Urinary bladder (tissue), 4 donors: ENCODE data around the gene PARP16. TPM values are rescaled to one million over a fixed set of nuclear protein-coding genes. Genes with fewer than 3 reads are reported as not detected.
A peak's percentile ranks its signal among the peaks of the same experiment; 100 is the strongest.

Experiments
- DNase-seq: peaks from one replicate; pipeline ENCODE4 v3.0.0-alpha.2; 2015; ENCODE audit errors: extremely low spot score
- H3K27ac ChIP-seq: one replicate; pipeline ENCODE4 v1.5.1; 2013; ENCODE audit warnings: low read depth, mild to moderate bottlenecking, moderate library complexity
- H3K36me3 ChIP-seq: one replicate; pipeline ENCODE4 v1.6.1; 2013; ENCODE audit warnings: mild to moderate bottlenecking, moderate library complexity; ENCODE audit not compliant: insufficient read depth
- H3K4me1 ChIP-seq: one replicate; pipeline ENCODE4 v1.6.1; 2013; ENCODE audit warnings: mild to moderate bottlenecking, moderate library complexity; ENCODE audit not compliant: insufficient read depth
- H3K4me3 ChIP-seq: one replicate; pipeline ENCODE4 v1.5.1; 2013; ENCODE audit warnings: low read depth, low read length
- WGBS: extraction: QIAGEN DNeasy Blood & Tissue Kit; methylation state at CpG from one replicate; pipeline ENCODE4 v1.1.7; 2013; 5-methylcytosine and 5-hydroxymethylcytosine counted together
- polyA plus RNA-seq: library from polyadenylated mRNA; stranded (reverse); fragments of 200-250 nt; gene quantifications from one replicate; pipeline ENCODE4 v1.2.3, GENCODE V29; 2013
- total RNA-seq: library from RNA; depleted of rRNA; stranded (reverse); fragments of >200 nt; gene quantifications from one replicate; pipeline ENCODE4 v1.2.3, GENCODE V29; 2014
- donor health status: healthy with polysubstance abuse.
- donor health status: healthy.

PARP16 gene, protein sequence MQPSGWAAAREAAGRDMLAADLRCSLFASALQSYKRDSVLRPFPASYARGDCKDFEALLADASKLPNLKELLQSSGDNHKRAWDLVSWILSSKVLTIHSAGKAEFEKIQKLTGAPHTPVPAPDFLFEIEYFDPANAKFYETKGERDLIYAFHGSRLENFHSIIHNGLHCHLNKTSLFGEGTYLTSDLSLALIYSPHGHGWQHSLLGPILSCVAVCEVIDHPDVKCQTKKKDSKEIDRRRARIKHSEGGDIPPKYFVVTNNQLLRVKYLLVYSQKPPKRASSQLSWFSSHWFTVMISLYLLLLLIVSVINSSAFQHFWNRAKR
- total RNA-seq (8.2 TPM), polyA plus RNA-seq (13.4 TPM)

DNA sequence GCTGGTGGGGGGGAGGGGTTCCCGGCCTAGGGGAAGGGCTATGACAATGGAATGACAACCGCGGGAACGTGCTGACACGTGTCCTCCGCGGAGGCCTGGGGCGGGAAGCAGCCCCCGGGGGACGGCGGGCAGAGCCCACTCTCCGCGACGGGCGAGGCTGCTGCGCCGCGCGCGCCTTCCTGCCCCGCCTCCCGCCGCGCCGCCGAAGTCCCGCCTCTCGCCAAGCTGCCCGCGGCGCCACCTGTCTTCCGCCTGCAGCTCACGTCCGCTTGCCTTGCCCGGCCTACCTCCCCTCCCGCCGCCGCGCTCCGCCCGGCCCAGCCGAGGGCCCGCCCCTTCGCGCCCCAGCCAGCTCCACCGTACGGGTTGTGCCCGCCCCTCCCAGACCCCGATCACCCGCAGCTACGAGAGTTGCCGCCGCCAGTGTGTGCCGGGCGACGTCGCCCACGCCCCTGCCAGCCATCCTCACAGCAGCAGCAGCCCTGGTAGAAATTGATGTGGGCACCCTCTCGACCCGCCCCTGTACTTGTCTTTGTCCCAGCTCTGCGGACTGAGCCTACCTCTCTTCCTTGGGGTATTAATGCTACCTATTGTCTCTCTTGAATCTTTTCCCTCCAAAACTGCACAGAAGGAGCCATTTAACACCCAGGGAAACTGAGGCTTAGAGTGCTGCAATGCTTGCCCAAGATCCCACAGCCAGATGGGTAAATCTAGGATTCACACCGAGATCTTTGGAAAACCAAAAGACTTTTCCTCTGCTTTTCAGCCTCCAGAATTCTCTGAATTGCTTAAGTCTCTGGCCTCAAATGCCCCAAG lies at the start of gene PARP16:
PARP16 (minus strand) TSS at position 180 of the 816 bp plus-strand sequence. CDS start 457 bp downstream, outside the sequence.
- no peaks in the 10 kb centered on the region for H3K36me3 ChIP-seq
- peak within 1 kb of the TSS; percentile 58 for H3K4me3 ChIP-seq
- WGBS: 2% methylated on average over 62 of the region's 62 CpGs
- H3K27ac ChIP-seq: peak within 1 kb of the TSS; percentile 59
- peak; percentile 82 for DNase-seq
- H3K4me1 ChIP-seq: no peaks in the 10 kb centered on the region

DNA sequence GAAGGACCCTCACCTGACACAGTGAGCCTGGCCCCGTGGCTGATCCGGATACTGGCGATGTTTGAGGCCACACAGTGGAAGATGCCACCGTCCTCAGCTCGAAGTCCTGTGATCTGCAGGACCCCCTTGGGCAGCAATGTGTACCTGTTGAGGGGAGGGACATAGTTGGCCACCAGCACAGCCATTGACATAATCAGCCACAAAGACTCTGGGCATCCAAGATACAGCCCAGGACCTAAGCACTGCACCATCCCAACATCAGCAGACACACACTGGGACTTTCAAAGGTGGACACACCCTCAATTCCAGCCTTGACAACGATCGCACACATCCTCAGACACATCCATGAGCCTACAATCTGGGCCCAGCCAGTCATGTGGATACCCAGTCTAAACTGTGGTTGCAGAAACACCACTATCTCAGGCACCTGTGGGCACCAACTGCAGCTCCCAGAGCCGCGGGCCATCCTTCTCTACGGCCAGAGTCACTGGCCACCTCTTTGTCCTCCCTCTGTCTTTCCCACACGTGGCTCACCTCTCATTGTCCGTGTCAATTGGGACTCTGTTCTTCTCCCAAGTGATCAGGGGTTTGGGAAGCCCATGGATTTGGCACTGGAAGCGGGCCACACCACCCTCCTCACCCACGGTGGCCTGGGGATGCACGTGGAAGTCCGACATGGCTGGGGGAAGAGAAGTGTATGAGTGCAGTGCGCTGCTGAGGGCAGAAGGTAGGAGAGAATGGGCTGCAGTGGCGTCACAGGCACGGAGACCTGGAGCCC lies 48.8 kb upstream of the PARP16 start:
- H3K27ac ChIP-seq: no peak overlapping the region
- no peaks in the 10 kb centered on the region for H3K36me3 ChIP-seq
- 93% methylated on average over 19 of the region's 19 CpGs for WGBS
- no peak overlapping the region for H3K4me3 ChIP-seq
- no peak for DNase-seq
- H3K4me1 ChIP-seq: no peaks in the 10 kb centered on the region

DNA sequence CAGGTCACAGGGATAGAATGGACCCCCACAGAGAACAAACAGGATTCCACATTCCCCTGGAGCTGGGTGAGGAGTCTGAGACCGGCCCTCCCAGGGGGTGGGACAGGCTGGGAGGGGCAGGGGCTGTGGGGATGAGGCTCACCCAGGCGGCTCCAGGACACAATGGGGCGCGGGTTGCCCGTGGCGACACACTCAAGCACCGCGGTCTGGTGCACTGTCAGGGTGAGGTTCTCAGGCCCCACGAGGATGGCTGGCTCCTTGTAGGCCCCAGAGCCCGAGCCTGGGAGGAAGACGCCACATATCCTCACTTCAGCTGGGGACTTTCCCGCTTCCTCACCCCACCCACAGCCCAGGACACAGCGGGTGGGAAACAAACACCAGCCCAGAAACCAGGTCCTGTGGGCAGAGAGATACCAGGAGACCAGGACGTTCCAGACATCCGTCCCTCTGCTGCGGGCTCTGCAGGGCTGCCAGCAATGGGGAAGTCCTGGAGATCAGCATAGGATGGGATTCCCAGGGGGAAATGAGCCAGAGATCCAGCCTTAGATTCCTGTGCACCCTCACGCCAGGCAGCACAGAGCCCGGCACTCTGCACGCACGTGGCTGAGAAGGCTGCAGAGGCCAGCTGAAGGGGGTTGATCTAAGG lies 48.0 kb upstream of the PARP16 start:
- WGBS: 79% methylated on average over 20 of the region's 20 CpGs
- no peak overlapping the region for H3K4me3 ChIP-seq
- no peak for DNase-seq
- no peak overlapping the region for H3K27ac ChIP-seq
- no peaks in the 10 kb centered on the region for H3K4me1 ChIP-seq
- no peaks in the 10 kb centered on the region for H3K36me3 ChIP-seq

DNA sequence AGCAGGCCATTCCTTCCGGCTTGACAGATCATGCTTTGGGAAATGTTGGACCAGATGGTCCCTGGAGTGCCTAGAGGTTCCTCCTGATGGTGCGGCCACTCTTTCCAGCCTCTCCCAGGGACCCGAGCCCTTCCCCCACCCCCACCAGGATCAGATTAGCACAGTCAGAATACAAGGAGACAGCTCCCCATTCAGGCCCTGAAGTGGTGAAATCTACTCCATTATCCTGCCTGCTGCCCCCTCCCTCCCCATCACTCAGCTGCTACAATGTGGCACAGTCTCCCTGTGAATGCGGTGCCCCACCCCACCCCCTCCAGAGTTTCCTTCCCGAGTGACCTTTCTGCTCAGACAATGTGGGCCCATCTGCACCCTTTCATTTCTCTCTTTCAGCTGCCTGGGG lies 47.2 kb upstream of the PARP16 start:
- no peak for DNase-seq
- Histone ChIP-seq H3K4me3 (no peak overlapping the region), H3K36me3 (no peaks in the 10 kb centered on the region), H3K27ac (no peak overlapping the region), H3K4me1 (no peaks in the 10 kb centered on the region)
- 81% methylated on average over 5 of the region's 5 CpGs for WGBS

DNA sequence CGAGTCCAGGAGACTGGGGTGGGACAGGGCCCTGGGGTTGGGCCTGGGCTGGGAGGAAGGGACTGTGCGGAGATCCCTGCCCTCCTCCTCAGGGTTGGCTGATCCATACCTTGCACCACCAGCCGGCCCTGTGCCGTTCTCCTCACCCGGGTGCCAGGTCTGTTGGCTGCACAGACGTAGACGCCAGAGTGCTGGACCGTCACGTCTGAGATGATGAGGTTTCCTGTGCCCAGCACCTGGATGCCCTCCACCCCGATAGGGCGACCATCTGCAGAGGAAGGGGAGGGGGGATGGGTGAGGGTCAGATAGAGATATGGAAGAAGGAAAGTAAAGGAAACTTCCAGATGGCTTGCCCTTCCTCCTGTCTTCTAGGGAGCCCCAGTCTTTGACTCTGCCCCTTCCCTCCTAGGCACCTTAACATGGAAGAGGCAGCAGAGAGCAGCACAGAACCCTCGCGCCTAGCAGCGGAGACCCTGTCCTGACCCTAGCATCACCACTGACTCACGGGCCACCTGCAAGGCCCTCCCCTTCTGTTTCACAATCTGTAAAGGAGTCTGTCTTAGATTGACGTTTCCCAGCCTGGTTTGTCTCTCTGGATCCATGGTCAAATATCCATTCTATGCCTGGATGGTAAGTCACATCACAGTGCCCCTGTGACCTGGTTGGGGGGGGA lies 46.6 kb upstream of the PARP16 start:
- H3K4me1 ChIP-seq: no peaks in the 10 kb centered on the region
- 88% methylated on average over 16 of the region's 16 CpGs for WGBS
- no peak for DNase-seq
- H3K36me3 ChIP-seq: no peaks in the 10 kb centered on the region
- no peak overlapping the region for H3K4me3 ChIP-seq
- H3K27ac ChIP-seq: no peak overlapping the region

DNA sequence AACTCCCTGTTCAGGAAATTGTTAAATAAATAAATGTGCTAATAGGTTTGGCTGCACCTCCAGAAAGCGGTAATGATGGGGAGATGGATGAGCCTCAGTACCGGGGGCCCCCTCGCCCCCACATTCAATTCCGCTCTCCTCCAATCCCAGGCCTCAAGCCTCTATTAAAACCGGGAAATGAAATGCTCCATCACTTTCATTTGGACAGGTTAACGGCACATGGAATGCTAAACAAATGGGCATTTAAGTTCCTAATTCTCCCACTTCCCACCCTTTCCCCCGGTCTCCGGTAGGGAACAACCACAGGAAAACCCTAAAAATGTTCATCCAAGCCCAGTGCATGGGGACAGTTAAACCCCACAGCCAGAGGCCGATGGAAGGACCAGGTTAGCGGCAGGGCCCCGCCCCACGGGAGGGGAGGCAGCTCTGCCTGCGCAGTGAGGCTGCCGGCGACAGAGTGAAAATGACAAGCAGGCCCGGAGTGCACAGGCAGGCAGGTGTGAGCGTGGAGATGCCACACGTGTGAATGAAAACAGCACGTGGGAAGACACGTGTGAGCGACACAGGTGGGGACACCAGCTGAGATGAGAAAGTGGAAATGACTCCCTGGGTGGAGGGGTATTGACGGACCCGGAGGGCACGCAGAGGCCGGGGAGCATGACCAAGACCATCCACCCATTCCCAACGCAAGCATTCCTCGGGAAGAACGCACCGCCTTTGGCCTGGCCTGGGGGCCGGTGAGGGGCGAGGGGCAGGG lies 45.9 kb upstream of the PARP16 start:
- no peak overlapping the region for H3K27ac ChIP-seq
- H3K36me3 ChIP-seq: no peaks in the 10 kb centered on the region
- no peak for DNase-seq
- H3K4me1 ChIP-seq: no peaks in the 10 kb centered on the region
- no peak overlapping the region for H3K4me3 ChIP-seq
- 88% methylated on average over 31 of the region's 31 CpGs for WGBS

DNA sequence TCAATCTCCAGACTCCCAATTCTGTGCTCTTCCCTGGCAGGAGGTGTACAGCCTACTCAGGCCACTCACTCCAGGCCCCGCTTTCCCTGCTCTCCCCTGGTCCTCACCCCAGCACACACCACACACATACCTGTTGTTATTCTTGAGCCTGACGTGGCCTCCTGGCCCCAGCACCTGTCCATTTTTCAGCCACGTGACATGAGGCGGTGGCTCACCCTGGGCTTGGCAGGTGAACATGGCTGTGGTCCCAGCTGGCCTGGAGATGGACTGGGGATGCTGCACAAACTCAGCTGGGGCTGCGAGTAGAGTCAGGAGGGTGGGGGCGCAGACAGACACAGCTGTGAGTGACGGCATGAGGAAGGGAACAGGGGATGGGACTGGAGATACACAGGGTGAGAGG lies 45.1 kb upstream of the PARP16 start:
- H3K4me1 ChIP-seq: no peaks in the 10 kb centered on the region
- no peak overlapping the region for H3K4me3 ChIP-seq
- no peak for DNase-seq
- H3K36me3 ChIP-seq: no peaks in the 10 kb centered on the region
- 81% methylated on average over 7 of the region's 7 CpGs for WGBS
- no peak overlapping the region for H3K27ac ChIP-seq

DNA sequence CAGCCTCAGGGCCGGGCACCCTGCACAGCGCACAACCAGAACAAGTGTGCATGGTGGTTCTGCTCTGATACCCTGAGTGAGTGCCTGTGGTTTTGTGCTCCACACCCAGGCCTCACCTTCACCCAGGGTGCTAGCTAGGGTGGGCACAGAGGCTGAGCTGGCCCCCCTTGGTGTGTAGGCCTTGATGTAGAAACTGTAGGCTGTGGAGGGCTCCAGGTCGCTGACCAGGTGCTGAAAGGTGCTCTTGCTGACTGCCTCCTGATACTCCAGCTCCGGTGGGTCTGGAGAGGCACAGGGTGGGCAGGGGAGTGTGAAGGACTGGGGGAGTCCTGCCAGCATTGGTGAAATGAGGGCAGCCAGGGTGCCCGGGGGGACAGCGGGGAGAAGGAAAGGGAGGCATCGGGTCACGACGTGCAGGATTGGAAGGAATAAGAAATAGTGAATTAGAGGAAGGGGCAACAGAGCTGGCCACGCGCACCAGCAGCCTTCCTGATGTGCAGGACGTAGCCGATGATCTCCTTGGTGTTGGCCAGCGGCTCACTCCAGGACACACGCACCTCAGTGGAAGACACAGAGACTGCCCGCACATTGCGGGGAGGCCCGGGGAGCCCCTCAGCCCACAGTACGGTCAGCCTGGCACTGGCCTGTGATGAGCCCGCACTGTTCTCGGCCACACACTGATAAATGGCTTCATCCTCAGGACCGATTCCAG lies 44.4 kb upstream of the PARP16 start:
- no peak for DNase-seq
- 93% methylated on average over 22 of the region's 22 CpGs for WGBS

DNA sequence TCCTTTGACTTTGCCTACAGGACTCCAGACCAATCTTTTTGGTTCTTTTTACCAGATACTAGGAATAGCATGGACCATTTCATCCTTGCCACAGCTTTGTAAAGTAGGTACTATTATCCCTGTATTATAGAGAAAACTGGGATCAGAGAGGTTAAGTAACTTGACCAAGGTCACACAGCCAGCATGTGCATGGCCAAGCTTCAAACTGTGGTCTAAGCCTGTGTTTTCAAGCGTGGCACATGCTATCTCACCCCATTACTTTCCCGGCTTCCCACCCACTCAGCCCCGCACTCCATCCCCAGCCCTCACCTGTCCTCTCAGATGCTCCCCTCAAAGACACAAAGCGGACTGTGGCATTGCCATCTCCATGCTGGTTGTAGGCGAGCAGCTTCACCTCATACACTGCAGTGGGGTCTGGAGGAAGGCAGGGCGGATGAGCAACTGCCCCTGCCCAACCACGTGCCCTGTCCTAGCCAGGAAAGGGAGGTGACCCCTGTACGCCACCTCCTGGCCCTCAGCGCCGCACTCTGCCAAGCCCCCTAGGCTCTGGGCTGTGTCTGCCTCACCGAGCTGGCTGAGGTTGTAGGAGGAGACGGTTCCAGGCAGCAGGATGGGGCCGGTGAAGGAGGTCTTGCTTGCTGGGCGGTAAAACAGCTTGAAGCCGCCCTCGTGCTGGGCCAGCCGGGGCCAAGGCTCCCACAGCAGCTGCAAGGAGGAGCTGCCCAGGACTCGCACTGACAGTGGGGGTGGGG lies 43.5 kb upstream of the PARP16 start:
- DNase-seq: no peak
- no peak overlapping the region for H3K4me3 ChIP-seq
- 94% methylated on average over 18 of the region's 18 CpGs for WGBS
- H3K4me1 ChIP-seq: no peaks in the 10 kb centered on the region
- H3K36me3 ChIP-seq: no peaks in the 10 kb centered on the region
- H3K27ac ChIP-seq: no peak overlapping the region

More for the DNA sequence above, 44.4 kb upstream of the PARP16 start:
- H3K27ac ChIP-seq: no peak overlapping the region
- H3K4me3 ChIP-seq: no peak overlapping the region
- no peaks in the 10 kb centered on the region for H3K4me1 ChIP-seq
- no peaks in the 10 kb centered on the region for H3K36me3 ChIP-seq

DNA sequence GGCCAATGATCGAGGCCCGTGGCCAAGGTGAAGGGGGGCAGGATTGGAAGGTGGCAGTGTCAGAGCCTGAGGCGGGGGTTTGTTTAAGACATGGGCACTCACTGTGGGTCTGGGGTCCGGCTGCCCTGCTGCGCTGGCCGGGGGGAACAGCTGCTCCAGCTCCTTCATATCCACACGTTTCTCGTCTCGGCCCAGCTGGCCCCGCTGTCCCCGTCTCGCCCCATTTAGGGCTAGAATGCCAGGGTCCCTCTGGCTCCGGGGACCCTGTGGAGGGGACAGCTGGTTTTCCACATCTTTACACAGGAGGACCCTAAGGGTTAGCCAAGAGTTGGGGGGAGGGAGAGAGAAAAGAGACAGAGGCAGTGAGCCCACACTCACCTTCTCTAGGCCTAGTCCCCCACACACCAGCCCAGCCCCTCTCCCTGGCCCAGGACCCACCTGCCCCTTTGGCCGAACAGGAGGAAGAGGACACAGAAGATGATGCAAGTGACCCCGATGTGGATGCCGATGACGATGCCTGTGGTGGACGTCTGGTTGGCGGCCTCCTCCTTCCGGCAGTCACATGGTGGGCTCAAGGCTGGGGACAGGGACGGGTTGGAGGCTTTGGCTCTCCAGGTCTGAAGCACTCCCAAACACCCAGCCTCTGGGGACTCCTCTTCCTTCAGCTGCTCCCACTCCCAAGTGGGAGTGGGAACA lies 42.8 kb upstream of the PARP16 start:
- DNase-seq: no peak
- WGBS: 94% methylated on average over 21 of the region's 21 CpGs
- no peak overlapping the region for H3K27ac ChIP-seq

More for the DNA sequence above, 42.8 kb upstream of the PARP16 start:
- no peaks in the 10 kb centered on the region for H3K36me3 ChIP-seq
- H3K4me1 ChIP-seq: no peaks in the 10 kb centered on the region
- no peak overlapping the region for H3K4me3 ChIP-seq
